SKM-1 treated with dmso at 0.1 percent for 144 hours (cell line): ENCODE results near the gene MUC2.

Experiments used
- DNase-seq: peaks from one replicate; lab custom pipeline; 2025; ENCODE audit not compliant: unreplicated experiment; lab: John Stamatoyannopoulos, UW

MUC2 gene

GRCh38 chr11:1118755-1119603 lies 44.3 kb downstream of the MUC2 start:
- no peak for DNase-seq

- DNase-seq: no peak
Measured at GRCh38 chr11:1119604-1120146, 45.0 kb downstream of the MUC2 start.

- no peak for DNase-seq
Measured at GRCh38 chr11:1120532-1121330, 46.1 kb downstream of the MUC2 start.

GRCh38 chr11:1121331-1121812 lies 46.7 kb downstream of the MUC2 start:
- DNase-seq: no peak

- no peak for DNase-seq
Measured at GRCh38 chr11:1121813-1122663, 47.4 kb downstream of the MUC2 start.

GRCh38 chr11:1122664-1123002 lies 48.0 kb downstream of the MUC2 start:
- no peak for DNase-seq

- DNase-seq: no peak
Measured at GRCh38 chr11:1123970-1124369, 49.3 kb downstream of the MUC2 start.
